HG02798 (cell line): ENCODE results near the gene RALY.
A peak's percentile ranks its signal among the peaks of the same experiment; 100 is the strongest.

Source experiments
- ATAC-seq: cut with Tn5 transposase; IDR thresholded peaks from one replicate; pipeline ENCODE4 v1.9.1; 2021; ENCODE audit warnings: mild to moderate bottlenecking; ENCODE audit not compliant: unreplicated experiment, poor library complexity

The RALY gene

DNA sequence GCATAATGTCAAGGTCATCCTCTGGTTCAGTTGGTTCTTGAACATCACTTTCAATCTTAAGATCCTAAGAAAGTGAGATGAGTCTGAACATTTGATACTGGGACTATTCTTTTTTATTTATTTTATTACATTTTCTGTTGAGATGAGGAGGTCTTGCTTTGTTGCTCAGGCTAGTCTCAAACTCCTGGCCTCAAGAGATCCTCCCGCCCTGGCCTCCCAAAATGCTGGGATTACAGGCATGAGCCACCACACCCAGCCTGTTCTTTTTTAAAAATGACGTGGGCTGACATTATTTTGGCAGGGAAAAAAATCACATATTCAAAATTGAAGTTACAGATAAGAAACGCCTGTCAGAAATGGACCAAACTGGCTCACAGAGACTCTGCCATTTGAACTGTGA lies 104.9 kb downstream of the RALY start:
- no peak for ATAC-seq

DNA sequence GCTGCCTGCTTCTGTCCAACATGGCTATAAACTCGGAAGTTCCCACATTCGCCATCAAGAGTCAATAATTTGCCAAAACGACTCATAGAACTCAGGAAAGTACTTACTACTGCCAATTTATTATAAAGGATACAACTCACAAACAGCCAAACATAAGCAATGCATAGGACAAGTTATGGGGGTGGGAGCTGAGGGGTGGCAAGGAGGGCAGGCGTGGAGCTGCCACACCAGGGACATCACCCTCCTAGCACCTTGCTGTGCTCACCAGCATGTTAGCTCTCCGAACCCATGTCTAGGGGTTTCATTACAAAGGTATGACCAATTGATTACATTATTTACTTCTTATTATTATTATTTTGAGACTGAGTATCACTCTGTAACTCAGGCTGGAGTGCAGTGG lies 106.0 kb downstream of the RALY start:
- ATAC-seq = no peak

DNA sequence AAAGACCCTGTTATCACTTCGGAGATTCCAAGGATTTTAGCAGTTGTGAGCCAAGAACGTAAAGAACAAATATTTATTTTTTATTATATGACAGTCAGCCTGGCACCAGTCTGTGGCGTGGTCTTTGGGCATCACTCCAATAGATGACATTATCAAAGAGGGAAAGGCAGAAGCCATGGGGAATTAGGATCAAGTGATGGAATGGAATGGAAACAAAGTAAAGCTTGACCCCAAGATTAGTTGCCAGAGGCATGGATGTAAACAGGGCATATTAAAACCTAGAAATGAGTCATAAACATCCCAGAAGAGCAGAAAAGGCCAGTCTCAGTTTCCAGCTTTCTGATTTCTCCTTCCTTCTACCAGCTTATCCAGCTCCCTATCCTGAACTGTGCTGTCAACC lies 106.9 kb downstream of the RALY start:
- no peak for ATAC-seq

DNA sequence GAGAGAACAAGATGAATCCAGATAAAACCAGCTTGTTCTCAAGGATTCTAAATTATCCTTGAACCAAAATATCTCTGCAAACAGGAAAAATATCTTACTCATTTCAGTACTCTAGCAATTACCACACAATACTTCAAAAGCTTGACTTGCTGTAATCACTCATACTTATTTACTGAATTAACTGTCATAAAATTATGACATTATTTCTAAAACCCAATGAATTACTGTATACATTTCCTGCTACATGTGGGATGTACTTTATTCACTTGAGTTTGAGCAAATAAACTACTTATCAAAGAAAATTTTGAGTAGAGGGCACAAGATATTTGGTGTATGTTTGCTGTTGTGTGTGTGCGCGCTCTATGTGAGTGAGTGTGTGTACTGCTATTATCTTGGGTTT lies 108.6 kb downstream of the RALY start:
- ATAC-seq = no peak

DNA sequence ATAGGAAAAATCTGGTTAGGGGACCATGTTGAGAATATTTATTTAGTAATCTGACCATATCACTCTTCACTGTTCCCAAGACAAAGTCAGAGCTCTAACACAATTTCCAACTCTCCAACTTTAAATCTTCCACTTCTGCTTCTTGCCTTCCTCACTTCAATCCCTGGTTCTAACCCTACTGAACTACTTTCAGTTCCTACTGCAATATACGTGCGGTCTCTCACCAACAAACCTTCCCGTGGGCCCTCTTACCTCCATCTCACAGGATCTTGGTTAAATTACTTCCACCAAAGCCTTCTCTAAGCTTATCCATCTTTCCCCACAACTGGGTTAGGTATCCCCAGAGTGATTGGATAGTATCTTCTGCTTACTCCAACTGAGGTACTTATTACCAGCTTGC lies 110.3 kb downstream of the RALY start:
- ATAC-seq = no peak

DNA sequence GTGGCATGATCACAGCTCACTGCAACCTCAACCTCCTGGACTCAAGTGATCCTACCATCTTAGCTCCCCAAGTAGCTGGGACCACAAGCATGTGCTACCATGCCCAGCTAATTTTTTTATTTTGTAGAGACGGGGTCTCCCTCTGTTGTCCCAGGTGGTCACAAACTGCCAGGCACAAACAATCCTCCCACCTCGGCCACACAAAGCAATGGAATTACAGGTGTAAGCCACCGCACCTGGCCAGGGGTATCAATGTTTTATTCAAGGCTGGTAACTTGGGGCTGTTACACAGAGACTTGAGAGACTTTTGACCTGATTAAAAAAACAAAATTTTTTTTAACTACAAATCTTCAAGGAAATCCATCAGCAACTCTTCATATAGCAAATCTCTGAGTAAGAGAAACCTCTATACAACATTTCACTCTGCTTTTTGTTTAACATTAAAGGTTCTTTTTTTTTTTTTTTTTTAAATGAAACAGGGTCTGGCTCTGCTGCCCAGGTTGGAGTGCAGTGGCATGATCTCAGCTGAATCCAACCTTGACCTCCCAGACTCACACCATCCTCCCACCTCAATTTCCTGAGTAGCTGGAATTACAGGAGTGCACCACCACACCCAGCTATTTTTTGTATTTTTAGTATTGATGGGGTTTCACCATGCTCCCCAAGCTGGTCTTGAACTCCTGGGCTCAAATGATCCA lies 112.4 kb downstream of the RALY start:
- ATAC-seq = no peak

DNA sequence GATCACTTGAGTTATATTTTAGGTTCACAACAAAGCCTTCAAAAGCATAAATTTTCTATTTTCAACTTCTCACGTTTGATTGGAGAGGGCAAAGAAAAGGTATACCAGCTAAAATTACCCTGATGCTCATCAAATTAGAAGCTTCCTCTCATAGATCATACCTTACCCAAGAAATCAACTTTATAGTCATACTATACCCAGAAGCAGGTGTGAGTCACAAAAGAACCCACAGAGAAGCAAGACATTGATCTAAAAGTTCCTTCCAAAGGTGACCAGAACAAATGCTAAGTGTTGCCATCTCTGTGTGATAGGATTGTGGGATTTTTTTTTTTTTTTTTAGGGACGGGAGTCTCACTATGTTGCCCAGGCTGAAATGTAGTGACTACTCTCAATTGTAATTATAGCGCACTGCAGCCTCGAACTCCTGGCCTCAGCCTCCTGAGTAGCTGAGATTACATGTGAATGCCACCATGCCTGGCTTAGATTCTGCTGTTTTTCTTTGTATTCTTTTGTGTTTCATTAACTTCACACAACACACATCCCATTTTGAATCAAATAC lies 115.0 kb downstream of the RALY start:
- no peak for ATAC-seq

DNA sequence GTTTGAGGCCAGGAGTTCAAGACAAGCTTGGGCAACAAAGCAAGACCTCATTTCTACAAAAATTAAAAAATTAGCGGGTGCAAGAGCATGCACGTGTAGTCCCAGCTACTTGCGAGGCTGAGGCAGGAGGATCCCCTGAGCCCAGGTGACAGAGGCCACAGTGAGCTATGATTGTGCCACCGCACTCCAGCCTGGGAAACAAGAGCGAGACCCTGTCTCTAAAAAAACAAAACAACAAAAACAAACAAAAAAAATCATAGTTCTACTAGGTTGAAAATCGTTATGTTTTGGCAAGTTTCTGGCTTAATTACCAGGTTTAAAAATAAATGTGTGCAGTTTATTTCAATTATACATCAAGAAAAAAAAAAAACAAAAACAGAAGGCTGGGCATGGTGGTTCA lies 115.7 kb downstream of the RALY start:
- no peak for ATAC-seq

DNA sequence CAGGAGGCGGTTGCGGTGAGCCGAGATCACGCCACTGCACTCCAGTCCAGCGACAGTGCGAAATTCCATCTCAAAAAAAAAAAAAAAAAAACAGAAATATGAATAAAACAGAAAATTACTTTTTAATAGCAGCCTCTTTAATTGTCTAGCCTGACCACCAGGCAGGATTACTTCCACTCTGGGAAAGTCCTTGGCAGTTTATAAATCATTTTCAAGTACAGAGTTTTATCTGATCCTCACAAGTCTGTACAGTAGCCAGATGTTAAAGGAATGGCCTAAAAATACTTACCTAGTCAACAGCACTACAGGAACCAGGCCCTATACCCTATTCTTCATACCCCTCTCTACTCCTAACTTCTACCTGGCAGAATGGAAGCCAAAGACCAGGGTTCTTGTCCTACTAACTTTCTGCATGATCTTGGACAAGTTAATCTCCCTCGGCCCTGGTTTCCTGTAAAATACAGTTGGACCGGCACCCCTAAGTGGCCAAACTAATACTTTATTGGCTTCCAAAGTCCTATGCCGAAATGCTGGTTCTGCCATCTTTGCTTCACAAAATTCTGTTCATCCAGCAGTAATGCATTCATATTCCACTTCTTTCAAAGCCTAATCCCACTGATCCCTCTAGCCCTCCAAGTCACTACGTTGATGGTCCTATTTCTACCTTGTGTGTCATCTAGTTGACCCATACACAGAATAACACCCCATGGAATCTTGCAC lies 116.5 kb downstream of the RALY start:
- ATAC-seq = no peak

DNA sequence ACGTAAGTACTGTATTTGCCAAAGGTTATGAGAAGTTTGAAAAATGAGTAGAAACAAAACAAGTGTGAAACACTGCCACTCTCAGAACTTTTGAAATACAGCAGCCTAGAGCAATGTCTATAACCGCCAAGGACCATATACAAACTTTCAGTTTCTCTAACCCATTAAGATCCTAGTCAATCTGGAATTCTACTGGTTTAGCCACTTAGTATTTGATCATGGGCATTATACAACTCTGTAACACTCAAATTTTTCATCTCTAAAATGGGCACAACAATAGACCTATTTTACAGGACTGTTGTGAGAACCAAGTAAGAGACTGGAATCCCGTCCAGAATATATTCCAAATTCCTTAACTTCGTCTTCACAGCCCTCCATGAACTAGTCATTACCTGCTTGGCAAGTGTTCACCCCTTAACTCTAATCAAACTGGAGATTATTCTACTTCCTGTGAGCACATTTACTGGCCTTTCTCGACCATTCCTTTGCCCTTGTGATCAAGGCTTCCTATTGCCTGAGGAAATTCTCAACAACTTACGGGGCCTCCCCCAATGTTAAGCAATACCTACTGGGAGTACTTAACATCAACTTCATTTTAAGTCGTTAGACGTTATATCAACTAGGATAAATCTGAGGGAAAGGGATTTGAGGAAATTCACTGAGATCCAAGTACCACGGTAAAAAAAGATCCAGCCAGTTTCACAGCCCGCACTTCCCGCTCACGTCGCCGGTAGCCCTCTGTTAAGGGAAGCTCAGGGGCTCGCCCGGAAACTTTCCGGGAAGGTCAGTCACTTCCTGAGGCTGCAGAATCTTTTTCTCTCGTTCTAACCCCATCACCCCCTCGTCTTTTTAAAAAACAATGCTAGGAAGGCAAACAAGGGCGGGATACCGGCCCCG lies 117.3 kb downstream of the RALY start:
- no peak for ATAC-seq

DNA sequence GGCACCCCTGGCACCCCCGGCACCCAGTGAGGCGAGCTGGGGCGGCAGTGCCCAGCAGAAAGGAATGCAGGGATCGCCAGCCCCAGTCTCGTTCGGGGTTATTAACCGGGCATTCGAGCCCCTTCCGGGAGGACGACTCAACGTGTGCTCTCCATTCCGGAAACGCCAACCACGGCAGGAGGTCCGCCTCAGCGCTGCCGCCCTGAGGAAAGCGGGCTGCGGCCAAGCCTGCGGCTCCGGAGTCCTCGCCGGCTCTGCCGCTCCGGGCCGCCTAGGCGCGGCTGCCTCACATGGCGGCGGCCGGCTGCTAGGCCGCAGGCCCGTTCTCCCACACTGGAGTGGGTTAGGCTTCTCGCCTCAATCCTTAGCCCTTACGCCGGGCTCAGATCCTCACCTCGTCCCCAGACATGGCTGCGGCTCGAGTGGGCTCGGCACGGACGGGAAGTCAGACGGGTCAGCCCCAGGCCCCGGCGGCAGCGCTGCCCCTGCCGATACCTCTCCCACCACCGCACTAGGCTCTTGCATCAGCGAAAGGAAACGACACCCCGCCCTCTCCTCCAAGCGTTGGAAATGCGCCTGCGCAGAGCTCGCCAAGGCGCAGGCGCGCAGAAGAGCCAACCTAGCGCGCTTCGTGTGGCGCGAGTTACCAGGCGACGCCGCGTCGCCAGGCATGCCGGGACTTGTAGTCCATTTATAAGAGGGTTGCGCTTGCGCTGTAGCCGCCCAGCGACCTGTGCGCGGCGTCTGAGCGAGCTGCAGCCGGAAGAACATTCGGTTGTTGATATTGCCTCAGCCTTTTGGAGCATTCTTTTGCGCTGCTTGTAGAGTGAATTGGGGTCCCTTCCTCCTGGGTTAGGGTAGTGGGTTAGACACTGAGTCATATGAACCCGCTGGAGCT lies 118.2 kb downstream of the RALY start, which contains the start of gene EIF2S2:
Gene EIF2S2 (minus strand): TSS at position 542 of the 898 bp plus-strand sequence. CDS start 133 bp downstream, at position 409.
- ATAC-seq = peak; percentile 95

DNA sequence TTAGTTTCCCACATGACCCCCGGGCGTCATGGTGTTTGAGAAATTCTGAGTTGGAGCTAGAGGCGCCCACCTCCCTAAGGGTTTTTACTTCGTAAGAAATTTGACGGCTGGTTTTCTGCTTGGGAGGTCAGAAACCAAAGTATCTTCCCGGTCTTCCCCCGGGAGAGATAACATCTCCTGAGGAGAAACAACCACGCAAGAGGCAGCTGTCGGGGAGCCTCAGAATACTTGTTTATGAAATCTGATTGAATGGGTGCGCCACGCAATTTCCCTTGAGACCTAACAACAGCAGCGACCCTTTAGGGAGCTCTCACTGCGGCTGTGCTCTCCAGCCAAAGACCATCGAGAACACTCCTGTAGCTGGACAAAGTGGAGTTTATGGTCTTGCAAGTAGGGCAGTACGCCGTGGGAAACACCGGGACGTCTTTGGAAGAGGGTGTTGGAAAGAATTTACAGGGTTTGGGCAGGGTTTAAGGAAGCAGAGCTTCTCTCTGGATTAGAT lies 118.9 kb downstream of the RALY start:
- no peak for ATAC-seq

DNA sequence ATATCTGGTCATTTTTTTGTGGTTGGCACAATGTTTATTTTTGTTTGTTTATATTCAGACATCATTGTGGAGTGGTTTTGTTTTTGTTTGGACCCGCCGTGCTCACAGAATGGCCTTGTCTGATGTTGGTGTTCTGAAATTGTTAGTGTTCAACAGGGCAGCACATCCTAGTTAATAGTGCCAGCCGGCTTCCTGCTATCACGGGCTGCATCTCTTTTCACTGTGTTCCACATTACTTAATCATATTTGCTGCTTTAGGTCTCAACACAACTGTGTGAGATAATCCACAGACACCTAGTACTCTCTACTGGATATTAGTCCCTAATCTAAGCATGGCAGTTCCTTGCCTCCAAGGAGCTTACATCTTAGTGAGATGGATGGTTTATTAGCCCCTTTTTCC lies 121.1 kb downstream of the RALY start:
- no peak for ATAC-seq

DNA sequence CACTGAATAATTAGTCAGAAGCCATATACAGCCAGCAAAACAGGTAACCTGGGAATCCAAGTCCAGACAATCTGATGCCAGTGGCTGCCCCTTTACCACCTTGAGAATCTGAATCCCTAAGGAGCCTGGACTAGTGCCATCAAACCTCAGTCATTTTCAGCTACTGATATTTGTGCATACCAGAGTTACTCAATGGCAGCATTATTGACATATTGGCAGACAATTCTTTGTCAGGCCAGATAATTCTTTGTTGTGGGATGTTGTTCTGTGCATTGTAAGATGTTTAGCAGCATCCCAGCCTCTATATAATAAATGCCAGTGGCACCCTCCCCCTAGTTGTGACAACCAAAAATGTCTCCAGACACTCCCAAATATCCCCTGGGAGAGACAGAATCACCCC lies 121.5 kb downstream of the RALY start:
- ATAC-seq = no peak

DNA sequence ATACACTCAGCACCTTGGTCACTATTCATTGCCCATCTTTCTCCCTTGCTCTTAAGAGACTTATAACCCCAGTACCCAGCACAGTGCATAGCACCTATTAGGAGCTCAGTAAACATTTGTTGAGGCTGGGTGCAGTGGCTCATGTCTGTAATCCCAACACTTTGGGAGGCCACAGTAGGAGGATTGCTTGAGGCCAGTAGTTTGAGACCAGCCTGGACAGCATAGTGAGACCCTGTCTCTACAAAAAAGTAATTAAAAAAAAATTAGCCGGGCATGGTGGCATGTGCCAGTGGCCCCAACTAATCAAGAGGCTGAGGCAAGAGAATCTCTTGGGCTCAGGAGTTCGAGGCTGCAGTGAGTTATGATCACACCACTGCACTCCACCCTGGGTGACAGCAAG lies 126.5 kb downstream of the RALY start:
- ATAC-seq = no peak

DNA sequence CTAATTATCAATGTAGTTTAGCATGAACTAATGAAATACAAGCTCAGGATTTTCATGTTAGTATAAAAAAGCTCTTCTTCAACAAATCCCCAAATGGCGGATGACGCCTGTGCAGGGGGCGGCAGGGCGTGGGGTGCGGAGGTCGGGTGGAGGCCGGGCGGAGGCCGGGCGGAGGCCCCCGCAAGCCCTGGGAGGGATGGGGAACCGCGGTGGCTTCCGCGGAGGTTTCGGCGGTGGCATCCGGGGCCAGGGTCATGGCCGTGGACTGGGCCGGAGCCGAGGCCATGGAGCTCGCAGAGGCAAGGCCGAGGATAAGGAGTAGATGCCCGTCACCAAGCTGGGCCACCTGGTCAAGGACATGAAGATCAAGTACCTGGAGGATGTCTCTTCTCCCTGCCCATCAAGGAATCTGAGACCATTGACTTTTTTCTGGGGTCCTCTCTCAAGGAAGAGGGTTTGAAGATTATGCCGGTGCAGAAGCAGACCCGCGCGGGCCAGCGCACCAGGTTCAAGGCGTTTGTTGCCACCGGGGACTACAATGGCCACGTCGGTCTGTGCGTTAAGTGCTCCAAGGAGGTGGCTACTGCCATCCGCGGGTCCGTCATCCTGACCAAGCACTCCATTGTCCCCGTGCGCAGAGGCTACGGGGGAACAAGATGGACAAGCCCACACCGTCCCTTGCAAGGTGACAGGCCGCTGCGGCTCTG lies 128.7 kb downstream of the RALY start:
- ATAC-seq = no peak

DNA sequence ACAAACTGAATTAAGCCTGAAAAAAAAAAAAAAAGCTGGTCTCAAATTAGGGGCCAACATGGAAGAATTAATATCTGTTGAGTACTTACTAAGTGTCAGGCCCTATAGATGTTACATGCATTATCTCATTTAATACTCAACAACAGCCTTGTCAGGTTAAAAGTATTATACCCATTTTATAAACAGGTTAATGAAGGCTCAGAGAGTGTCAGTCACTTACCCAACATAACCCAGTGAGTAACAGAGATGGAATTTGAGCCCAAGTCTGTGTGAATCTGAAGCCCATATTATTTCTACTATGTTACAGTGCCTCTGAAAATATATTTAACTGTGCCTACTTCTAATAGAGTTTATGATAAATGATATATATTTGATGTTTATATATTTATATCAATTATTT lies 129.6 kb downstream of the RALY start:
- no peak for ATAC-seq

DNA sequence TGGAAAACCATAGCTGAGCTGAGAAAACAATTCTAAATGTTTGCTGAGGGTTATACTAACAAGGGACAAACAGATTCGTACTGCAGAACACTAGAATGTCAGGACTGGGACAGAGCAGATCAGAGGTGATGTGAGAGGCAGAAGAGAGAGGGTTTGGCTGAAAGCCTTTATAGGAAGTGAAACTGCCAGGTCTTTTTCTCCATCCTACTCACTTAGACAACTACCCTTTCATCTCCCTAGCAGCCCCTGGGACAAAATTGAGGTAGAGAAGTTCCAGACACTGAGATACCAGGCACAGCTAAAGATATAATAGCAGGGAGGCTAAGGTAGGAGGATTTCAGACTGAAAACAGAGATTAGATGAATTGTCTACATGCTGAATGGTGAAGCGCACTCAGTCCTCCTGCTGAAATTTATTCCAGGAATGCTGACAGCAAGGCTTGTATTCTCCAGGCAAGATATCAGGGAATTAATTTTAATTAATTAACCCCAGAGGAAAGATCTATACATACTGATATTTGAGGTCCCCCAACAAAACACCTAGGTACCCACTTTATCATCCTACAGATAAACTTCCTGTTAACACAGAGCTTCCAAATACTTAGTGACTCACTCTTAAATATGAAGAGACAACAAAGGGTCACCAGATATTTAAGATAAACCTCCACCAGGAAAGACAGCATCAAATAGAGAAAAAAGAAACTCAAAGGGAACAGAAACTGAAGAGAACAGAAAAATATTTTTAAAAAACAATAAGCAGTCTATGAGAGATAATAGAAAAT lies 130.9 kb downstream of the RALY start:
- ATAC-seq = peak; percentile 40
